GM23338 (cell line): ENCODE data around the gene DENND4C. TPM values are rescaled to one million over a fixed set of nuclear protein-coding genes. Genes with fewer than 3 reads are reported as not detected.

Experiments
- ATAC-seq: fragments of 200-7000 bp; cut with Tn5 transposase; 3 replicates; pipeline ENCODE4 v1.9.1; 2020
- DNase-seq: peaks from one replicate; pipeline ENCODE4 v3.0.0-alpha.2; 2015; ENCODE audit warnings: low spot score
- H2AFZ ChIP-seq: fragments of 200-600 bp; sonication (generic); 2 replicates; pipeline ENCODE4 v1.8.0; 2016; ENCODE audit warnings: antibody characterized with exemption, mild to moderate bottlenecking, moderate library complexity
- H3F3A ChIP-seq: fragments of 200-600 bp; sonication (generic); replicated peaks from 2 replicates; pipeline ENCODE4 v1.8.0; 2017; ENCODE audit warnings: antibody characterized with exemption, mixed run types, low read depth
- H3K27ac ChIP-seq: fragments of 200-600 bp; sonication (generic); 2 replicates; pipeline ENCODE4 v1.6.1; 2016; ENCODE audit warnings: low read depth
- H3K27me3 ChIP-seq: fragments of 200-600 bp; sonication (generic); 2 replicates; pipeline ENCODE4 v1.8.0; 2016; ENCODE audit warnings: mild to moderate bottlenecking, mixed run types, moderate library complexity; ENCODE audit not compliant: insufficient read depth
- H3K36me3 ChIP-seq: fragments of 200-600 bp; sonication (generic); 2 replicates; pipeline ENCODE4 v1.8.0; 2016; ENCODE audit warnings: mild to moderate bottlenecking; ENCODE audit not compliant: insufficient read depth
- H3K4me1 ChIP-seq: fragments of 200-600 bp; sonication (generic); 2 replicates; pipeline ENCODE4 v1.8.0; 2016; ENCODE audit warnings: mild to moderate bottlenecking, moderate library complexity; ENCODE audit not compliant: insufficient read depth
- H3K4me2 ChIP-seq: fragments of 200-600 bp; sonication (generic); 2 replicates; pipeline ENCODE4 v1.7.1; 2017; ENCODE audit warnings: mixed run types
- H3K4me3 ChIP-seq: fragments of 200-600 bp; sonication (generic); 2 replicates; pipeline ENCODE4 v1.6.1; 2016; ENCODE audit warnings: mixed run types
- H3K79me2 ChIP-seq: fragments of 200-600 bp; sonication (generic); replicated peaks from 2 replicates; pipeline ENCODE4 v1.8.0; 2017; ENCODE audit warnings: mild to moderate bottlenecking; ENCODE audit not compliant: insufficient read depth
- H3K9me2 ChIP-seq: fragments of 200-600 bp; sonication (generic); 2 replicates; pipeline ENCODE4 v1.8.0; 2017; ENCODE audit not compliant: insufficient read depth
- H4K20me1 ChIP-seq: fragments of 200-600 bp; sonication (generic); replicated peaks from 2 replicates; pipeline ENCODE4 v1.8.0; 2017; ENCODE audit warnings: mild to moderate bottlenecking; ENCODE audit not compliant: insufficient read depth
- H3K27ac Mint-ChIP-seq: 2 replicates; pipeline ENCODE4 v1.8.0; 2020; ENCODE audit warnings: inconsistent platforms, mild to moderate bottlenecking, moderate library complexity, mixed read lengths
- H3K27me3 Mint-ChIP-seq: 3 replicates; pipeline ENCODE4 v1.8.0; 2022; ENCODE audit warnings: low read depth, mild to moderate bottlenecking, moderate library complexity, mixed read lengths, inconsistent platforms; ENCODE audit not compliant: insufficient read depth, poor library complexity
- H3K36me3 Mint-ChIP-seq: 3 replicates; pipeline ENCODE4 v1.8.0; 2021; ENCODE audit warnings: low read depth, mild to moderate bottlenecking, inconsistent platforms, moderate library complexity, mixed read lengths
- H3K4me1 Mint-ChIP-seq: 3 replicates; pipeline ENCODE4 v1.8.0; 2020; ENCODE audit warnings: mild to moderate bottlenecking, inconsistent platforms, mixed read lengths
- H3K4me3 Mint-ChIP-seq: 3 replicates; pipeline ENCODE4 v1.8.0; 2021; ENCODE audit warnings: moderate library complexity, mild to moderate bottlenecking, inconsistent platforms, mixed read lengths
- H3K9me3 Mint-ChIP-seq: 3 replicates; pipeline ENCODE4 v1.8.0; 2020; ENCODE audit warnings: moderate library complexity, mild to moderate bottlenecking, inconsistent platforms, mixed read lengths
- CTCF ChIP-seq, 2 experiments: fragments of 200-600 bp in 1 of 2; sonication (generic) in 1 of 2; conservative IDR thresholded peaks; 2 replicates each; pipeline versions ENCODE4 v1.5.1 to v1.6.1; 2016 to 2017; ENCODE audit warnings: antibody characterized with exemption in 2 of 2, low read depth in 2 of 2, mild to moderate bottlenecking in 2 of 2, moderate library complexity in 1 of 2
- ETS1 ChIP-seq: IDR thresholded peaks from 2 replicates; pipeline ENCODE4 v1.6.1; 2016; ENCODE audit warnings: antibody characterized with exemption
- NANOG ChIP-seq: IDR thresholded peaks from 2 replicates; pipeline ENCODE4 v1.6.1; 2016; ENCODE audit warnings: antibody characterized with exemption, borderline replicate concordance
- POLR2AphosphoS5 ChIP-seq: IDR thresholded peaks from 2 replicates; pipeline ENCODE4 v1.6.1; 2016; ENCODE audit warnings: antibody characterized with exemption, low read depth
- polyA plus RNA-seq: library from polyadenylated mRNA; unstranded; fragments of >200 nt; fragmentation: Nextera tagmentation; extraction: Ambion mirVana; gene quantifications from 2 replicates; pipeline ENCODE4 v1.2.1, GENCODE V29; 2016
- total RNA-seq: library from RNA; depleted of rRNA; stranded (reverse); fragments of >200 nt; shearing (Covaris generic); gene quantifications from 2 replicates; pipeline ENCODE4 v1.2.3, GENCODE V29; 2014

The DENND4C gene
- total and polyA plus RNA-seq, 2 experiments from 2014 or later, result 6.4 to 30.8 TPM

GRCh38 chr9:19408316-19408692, 177.8 kb downstream of the DENND4C start:
- H3K4me3 Mint-ChIP-seq, result peak overlapping the region; percentile 94
- H3K27ac ChIP-seq, result no peak overlapping the region
- H3K9me3 Mint-ChIP-seq, result peaks cover 7% of the 10 kb centered on the region
- H3K27ac Mint-ChIP-seq, result no peak overlapping the region
- H3F3A ChIP-seq, result no peaks in the 10 kb centered on the region; the same call in 1 of the 2 replicates
- peaks cover 34% of the 10 kb centered on the region for H3K79me2 ChIP-seq
- DNase-seq (peak; percentile 37), ATAC-seq (peak; percentile 15)
- H3K27me3 ChIP-seq, result peaks cover 6% of the 10 kb centered on the region
- peak overlapping the region; percentile 93 for H3K4me3 ChIP-seq
- no peak for TF ChIP-seq NANOG
- no peak for TF ChIP-seq POLR2AphosphoS5
- H3K4me2 ChIP-seq, result peak overlapping the region; percentile 79
- H3K4me1 Mint-ChIP-seq, result peaks cover 14% of the 10 kb centered on the region
- H3K36me3 Mint-ChIP-seq, result peaks cover 7% of the 10 kb centered on the region; the same call in 2 of the 3 replicates
- H3K36me3 ChIP-seq, result peaks cover 4% of the 10 kb centered on the region
- no peaks in the 10 kb centered on the region for H3K9me2 ChIP-seq
- H3K27me3 Mint-ChIP-seq, result peaks cover 19% of the 10 kb centered on the region
- H3K4me1 ChIP-seq, result peaks cover 14% of the 10 kb centered on the region
- H2AFZ ChIP-seq, result peak overlapping the region; percentile 99
- H4K20me1 ChIP-seq, result no peaks in the 10 kb centered on the region

- peaks cover 6% of the 10 kb centered on the region for H3K27me3 ChIP-seq
- DNase-seq (peak; percentile 97), ATAC-seq (peak; percentile 89)
- H3K4me2 ChIP-seq, result peak within 1 kb of the TSS; percentile 79
- Mint-ChIP-seq H3K4me3 (peak within 1 kb of the TSS; percentile 94), H3K36me3 (peaks cover 3% of the 10 kb centered on the region; the same call in 1 of the 3 replicates), H3K9me3 (peaks cover 2% of the 10 kb centered on the region; the same call in 1 of the 3 replicates), H3K4me1 (peaks cover 16% of the 10 kb centered on the region), H3K27ac (peak within 1 kb of the TSS; percentile 92), H3K27me3 (peaks cover 19% of the 10 kb centered on the region)
- peaks cover 4% of the 10 kb centered on the region for H3K36me3 ChIP-seq
- no peak for TF ChIP-seq ETS1
- peak in 1 of 2 experiments; percentile 38; a peak in 2 of 4 replicates for TF ChIP-seq CTCF (conservative IDR thresholded peaks at IDR 0.05; ENCODE audit: low read depth in 2 of 2)
- peak; percentile 91 for TF ChIP-seq POLR2AphosphoS5
- TF ChIP-seq NANOG, result no peak
- no peaks in the 10 kb centered on the region; the same call in 1 of the 2 replicates for H3F3A ChIP-seq
- peak within 1 kb of the TSS; percentile 93 for H3K4me3 ChIP-seq
- H3K9me2 ChIP-seq, result no peaks in the 10 kb centered on the region
- peaks cover 18% of the 10 kb centered on the region for H3K4me1 ChIP-seq
- H2AFZ ChIP-seq, result peak within 1 kb of the TSS; percentile 99
- H3K79me2 ChIP-seq, result peaks cover 38% of the 10 kb centered on the region
- H4K20me1 ChIP-seq, result no peaks in the 10 kb centered on the region
- peak within 1 kb of the TSS; percentile 92; the same call in 1 of the 2 replicates for H3K27ac ChIP-seq
These were observed 178.4 kb downstream of the DENND4C start, which contains the start of gene ACER2 for GRCh38 chr9:19408693-19409400. ACER2 (plus strand) TSS chr9:19409009; CDS start chr9:19409085, 76 bp downstream.
